Measurements from ENCODE around the gene MMP19. TPM values are rescaled to one million over a fixed set of nuclear protein-coding genes. Genes with fewer than 3 reads are reported as not detected.

Gene MMP19
- total RNA-seq, 1 experiment from 2014 or later = 2.3 TPM

DNA sequence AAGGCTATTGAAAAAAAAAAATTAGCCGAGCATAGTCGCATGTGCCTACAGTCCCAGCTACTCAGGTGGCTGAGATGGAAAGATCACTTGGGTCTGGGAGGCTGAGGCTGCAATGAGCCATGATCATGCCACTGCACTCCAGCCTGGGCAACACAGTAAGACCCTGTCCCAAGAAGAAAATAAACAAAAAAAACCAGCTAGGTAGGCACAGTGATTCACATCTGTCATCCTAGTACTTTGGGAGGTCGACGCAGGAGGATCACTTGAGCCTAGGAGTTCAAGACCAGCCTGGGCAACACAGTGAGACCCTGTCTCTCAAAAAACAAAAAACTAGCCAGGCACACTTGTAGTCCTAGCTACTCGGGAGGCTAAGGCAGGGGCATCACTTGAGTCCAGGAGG is 33.5 kb downstream of the MMP19 start:
- no peak for DNase-seq (ENCODE audit: low read depth, low spot score)
- H3K9me3 ChIP-seq (ENCODE audit: control insufficient read depth in 1 of 2, insufficient read depth in 1 of 2, low read depth in 1 of 2, low read length in 2 of 2) = no peaks in the 10 kb centered on the region
- H4K20me1 ChIP-seq (ENCODE audit: insufficient read depth) = peaks cover 14% of the 10 kb centered on the region; the same call in 1 of the 2 replicates
- no peaks in the 10 kb centered on the region for H3K9me2 ChIP-seq (ENCODE audit: insufficient read depth)
- H3K36me3 ChIP-seq (ENCODE audit: control insufficient read depth in 1 of 2, insufficient read depth in 2 of 2, low read length in 2 of 2) = peaks cover 3 to 6% of the 10 kb centered on the region in 2 experiments; a peak in 2 of 4 replicates
- no TSS peak for BruUV-seq (replicated peaks)
- no peak for ATAC-seq
- peaks cover 12 to 24% of the 10 kb centered on the region in 2 experiments for H3K4me1 ChIP-seq (ENCODE audit: control insufficient read depth in 1 of 2, insufficient read depth in 2 of 2, low read length in 2 of 2)
- TF ChIP-seq, protein P1, sequence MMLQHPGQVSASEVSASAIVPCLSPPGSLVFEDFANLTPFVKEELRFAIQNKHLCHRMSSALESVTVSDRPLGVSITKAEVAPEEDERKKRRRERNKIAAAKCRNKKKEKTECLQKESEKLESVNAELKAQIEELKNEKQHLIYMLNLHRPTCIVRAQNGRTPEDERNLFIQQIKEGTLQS (IDR thresholded peaks at IDR 0.05) = no peak
- TF ChIP-seq POLR2A (IDR thresholded peaks at IDR 0.05; ENCODE audit: borderline replicate concordance, extremely low read depth, insufficient read depth, insufficient read length) (no peak), ZFX (IDR thresholded peaks at IDR 0.05) (no peak), EZH2phosphoT487 (IDR thresholded peaks at IDR 0.05; ENCODE audit: borderline replicate concordance) (no peak), POLR2AphosphoS5 (IDR thresholded peaks at IDR 0.05; ENCODE audit: low read depth, low read length) (no peak), TCF7L2 (IDR thresholded peaks at IDR 0.05; ENCODE audit: borderline replicate concordance, extremely low read depth, insufficient read depth, insufficient read length) (no peak), FOSL1 (IDR thresholded peaks at IDR 0.05; ENCODE audit: low read depth) (no peak), EGR1 (IDR thresholded peaks at IDR 0.05; ENCODE audit: low read depth) (no peak)
- TF ChIP-seq, protein P2, sequence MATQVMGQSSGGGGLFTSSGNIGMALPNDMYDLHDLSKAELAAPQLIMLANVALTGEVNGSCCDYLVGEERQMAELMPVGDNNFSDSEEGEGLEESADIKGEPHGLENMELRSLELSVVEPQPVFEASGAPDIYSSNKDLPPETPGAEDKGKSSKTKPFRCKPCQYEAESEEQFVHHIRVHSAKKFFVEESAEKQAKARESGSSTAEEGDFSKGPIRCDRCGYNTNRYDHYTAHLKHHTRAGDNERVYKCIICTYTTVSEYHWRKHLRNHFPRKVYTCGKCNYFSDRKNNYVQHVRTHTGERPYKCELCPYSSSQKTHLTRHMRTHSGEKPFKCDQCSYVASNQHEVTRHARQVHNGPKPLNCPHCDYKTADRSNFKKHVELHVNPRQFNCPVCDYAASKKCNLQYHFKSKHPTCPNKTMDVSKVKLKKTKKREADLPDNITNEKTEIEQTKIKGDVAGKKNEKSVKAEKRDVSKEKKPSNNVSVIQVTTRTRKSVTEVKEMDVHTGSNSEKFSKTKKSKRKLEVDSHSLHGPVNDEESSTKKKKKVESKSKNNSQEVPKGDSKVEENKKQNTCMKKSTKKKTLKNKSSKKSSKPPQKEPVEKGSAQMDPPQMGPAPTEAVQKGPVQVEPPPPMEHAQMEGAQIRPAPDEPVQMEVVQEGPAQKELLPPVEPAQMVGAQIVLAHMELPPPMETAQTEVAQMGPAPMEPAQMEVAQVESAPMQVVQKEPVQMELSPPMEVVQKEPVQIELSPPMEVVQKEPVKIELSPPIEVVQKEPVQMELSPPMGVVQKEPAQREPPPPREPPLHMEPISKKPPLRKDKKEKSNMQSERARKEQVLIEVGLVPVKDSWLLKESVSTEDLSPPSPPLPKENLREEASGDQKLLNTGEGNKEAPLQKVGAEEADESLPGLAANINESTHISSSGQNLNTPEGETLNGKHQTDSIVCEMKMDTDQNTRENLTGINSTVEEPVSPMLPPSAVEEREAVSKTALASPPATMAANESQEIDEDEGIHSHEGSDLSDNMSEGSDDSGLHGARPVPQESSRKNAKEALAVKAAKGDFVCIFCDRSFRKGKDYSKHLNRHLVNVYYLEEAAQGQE (IDR thresholded peaks at IDR 0.05; ENCODE audit: low read depth) = no peak
- POLR2A ChIA-PET = interaction anchor here (1.5 kb wide), 1 partner anchor 8 kb away, joined by 8 read pairs; the partner anchor contains the start of genes ORMDL2 and SARNP
- H3K9ac ChIP-seq (ENCODE audit: low read length) = peak overlapping the region; percentile 37
- no peak overlapping the region for H2AFZ ChIP-seq (ENCODE audit: low read depth, low read length, poor library complexity, severe bottlenecking)
- CTCF ChIA-PET = interaction anchor here (0.9 to 1.9 kb wide), 2 partner anchors 12 to 71 kb away, joined by 3 to 5 read pairs; no protein-coding TSS in a partner anchor
- RAD21 ChIA-PET (ENCODE audit: low non-redundant PET in 1 of 2, low total read pairs in 2 of 2, uncharacterized antibody in 2 of 2, unreplicated experiment in 2 of 2) = no interaction called here
- H3K27me3 ChIP-seq (ENCODE audit: insufficient read depth, low read length) = no peaks in the 10 kb centered on the region
- intact Hi-C loops (cut with micrococcal nuclease) = no loop called here
- peaks cover 99% of the 10 kb centered on the region for H3K79me2 ChIP-seq (ENCODE audit: insufficient read depth, low read length)
- 0 out of 2 replicates have a peak overlapping the region, but pooled peaks have one; percentile 48 for H3K27ac ChIP-seq (ENCODE audit: low read depth, low read length)
- H3K4me3 ChIP-seq (replicated peaks in 1 of 2; ENCODE audit: low read depth in 1 of 2, low read length in 2 of 2) = no peak overlapping the region
- H3K4me2 ChIP-seq (ENCODE audit: low read length) = peak overlapping the region; percentile 54
